ENCODE data around the gene PLA2G2C.

PLA2G2C gene

GRCh38 chr1:20164694-20165202 is 21.6 kb downstream of the PLA2G2C start:
- in situ Hi-C loops (cut with MboI; ENCODE audit: low sequenced_read_pairs, unreplicated experiment): loop anchor here (25.0 kb wide), 1 partner anchor 252 kb away; the partner anchor contains the start of gene PLA2G2E
- no peak for DNase-seq (ENCODE audit: low spot score)

GRCh38 chr1:20160034-20160433 is 26.3 kb downstream of the PLA2G2C start:
- in situ Hi-C loops (cut with MboI; ENCODE audit: low sequenced_read_pairs, unreplicated experiment): loop anchor here (25.0 kb wide), 1 partner anchor 248 kb away; the partner anchor contains the start of gene PLA2G2E
- no peak for DNase-seq (ENCODE audit: low spot score)
- no peak for TF ChIP-seq CTCF (IDR thresholded peaks at IDR 0.05; ENCODE audit: borderline replicate concordance, control extremely low read depth, extremely low read depth, insufficient read depth, missing control alignments)

More at GRCh38 chr1:20164694-20165202, 21.6 kb downstream of the PLA2G2C start:
- no peak for TF ChIP-seq CTCF (IDR thresholded peaks at IDR 0.05; ENCODE audit: borderline replicate concordance, control extremely low read depth, extremely low read depth, insufficient read depth, missing control alignments)

DNA sequence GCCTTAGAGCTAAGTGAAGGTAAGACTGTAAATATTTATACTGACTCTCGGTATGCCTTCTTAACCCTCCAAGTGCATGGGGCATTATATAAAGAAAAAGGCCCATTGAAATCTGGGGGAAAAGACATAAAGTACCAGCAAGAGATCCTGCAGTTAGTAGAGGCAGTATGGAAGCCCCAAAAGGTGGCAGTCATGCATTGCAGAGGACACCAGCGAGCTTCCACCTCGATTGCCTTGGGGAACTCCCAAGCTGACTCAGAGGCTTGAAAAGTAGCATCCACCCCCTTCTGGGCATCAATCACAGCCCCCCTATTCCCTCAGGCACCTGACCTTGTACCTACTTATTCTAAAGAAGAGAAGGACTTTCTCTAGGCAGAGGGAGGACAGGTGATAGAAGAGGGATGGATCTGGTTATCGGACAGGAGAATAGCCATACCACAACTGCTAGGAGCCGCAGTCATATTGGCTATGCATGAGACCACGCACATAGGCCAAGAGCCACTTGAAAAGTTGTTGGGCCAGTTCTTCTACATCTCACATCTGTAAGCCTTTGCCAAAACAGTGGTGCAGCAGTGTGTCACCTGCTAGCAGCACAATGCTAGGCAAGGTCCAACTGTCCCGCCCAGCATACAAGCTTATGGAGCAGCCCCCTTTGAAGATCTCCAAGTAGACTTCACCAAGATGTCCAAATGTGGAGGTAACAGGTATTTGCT is 27.8 kb downstream of the PLA2G2C start:
- in situ Hi-C loops (cut with MboI; ENCODE audit: low sequenced_read_pairs, unreplicated experiment): loop anchor here (25.0 kb wide), 1 partner anchor 246 kb away; the partner anchor contains the start of gene PLA2G2E
- TF ChIP-seq CTCF (IDR thresholded peaks at IDR 0.05; ENCODE audit: borderline replicate concordance, control extremely low read depth, extremely low read depth, insufficient read depth, missing control alignments): no peak
- no peak for DNase-seq (ENCODE audit: low spot score)

DNA sequence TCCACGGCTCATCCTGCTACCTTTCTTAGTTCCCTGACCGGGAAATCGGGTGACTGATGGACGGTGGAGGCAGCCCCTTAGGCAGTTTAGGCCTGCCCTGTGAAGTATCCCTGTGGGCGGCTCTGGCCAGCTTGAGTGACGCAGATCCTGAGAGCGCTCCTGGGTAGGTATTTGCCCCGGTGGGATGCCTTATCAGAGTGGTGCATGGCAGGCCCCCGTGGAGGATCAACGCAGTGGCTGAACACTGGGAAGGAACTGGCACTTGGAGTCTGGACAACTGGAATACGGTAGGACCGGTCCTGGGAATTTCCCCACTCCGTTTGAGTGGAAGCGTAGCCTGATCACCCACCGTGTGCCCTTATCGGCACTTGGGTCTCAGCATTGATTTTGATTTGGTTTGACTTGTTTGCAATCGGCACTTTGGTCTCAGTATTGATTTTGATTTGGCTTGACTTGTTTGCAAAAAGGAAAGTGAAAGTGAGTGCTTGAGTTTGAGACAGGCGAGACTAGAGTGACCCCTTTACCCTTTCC is 32.0 kb downstream of the PLA2G2C start:
- DNase-seq (ENCODE audit: low spot score): no peak
- in situ Hi-C loops (cut with MboI; ENCODE audit: low sequenced_read_pairs, unreplicated experiment): loop anchor here (25.0 kb wide), 1 partner anchor 242 kb away; the partner anchor contains the start of gene PLA2G2E
- TF ChIP-seq CTCF (IDR thresholded peaks at IDR 0.05; ENCODE audit: borderline replicate concordance, control extremely low read depth, extremely low read depth, insufficient read depth, missing control alignments): no peak

- in situ Hi-C loops (cut with MboI; ENCODE audit: low sequenced_read_pairs, unreplicated experiment): loop anchor here (25.0 kb wide), 1 partner anchor 241 kb away; the partner anchor contains the start of gene PLA2G2E
- TF ChIP-seq CTCF (IDR thresholded peaks at IDR 0.05; ENCODE audit: borderline replicate concordance, control extremely low read depth, extremely low read depth, insufficient read depth, missing control alignments): no peak
- DNase-seq (ENCODE audit: low spot score): peak; percentile 19
Measured at GRCh38 chr1:20153000-20153418, 33.3 kb downstream of the PLA2G2C start.

DNA sequence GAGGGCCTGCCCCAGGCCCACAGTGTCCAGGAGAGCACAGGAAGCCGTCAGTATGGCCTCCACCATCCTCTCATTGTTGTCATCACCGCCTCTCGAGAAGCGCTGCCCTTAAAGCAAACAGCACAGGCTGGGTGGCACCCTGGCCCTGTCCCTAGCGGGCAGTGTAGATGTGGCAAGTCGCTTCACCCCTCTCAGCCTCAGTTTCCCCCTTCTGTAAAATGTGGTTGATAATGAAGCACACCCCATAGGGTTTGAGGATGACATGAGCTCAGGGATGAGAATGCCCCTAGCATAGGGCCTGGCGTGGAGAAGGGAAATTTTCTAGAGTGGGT is 33.8 kb downstream of the PLA2G2C start:
- TF ChIP-seq CTCF (IDR thresholded peaks at IDR 0.05; ENCODE audit: borderline replicate concordance, control extremely low read depth, extremely low read depth, insufficient read depth, missing control alignments): no peak
- in situ Hi-C loops (cut with MboI; ENCODE audit: low sequenced_read_pairs, unreplicated experiment): loop anchor here (25.0 kb wide), 1 partner anchor 240 kb away; the partner anchor contains the start of gene PLA2G2E
- no peak for DNase-seq (ENCODE audit: low spot score)
